Stimulated activated CD8-positive, alpha-beta memory T cell treated with anti-CD3 and anti-CD28 coated beads, Interleukin-12 subunit alpha, Interleukin-12 subunit beta, amount 100 ng/mL, for 24 hours (primary cell): ENCODE measurements around the gene TRIM5.
"Not testable (repeated sequence)": the region's sequence is repeated elsewhere in the genome, so short reads cannot be mapped to it uniquely, and the experiment has no call there.

Experiments
- DNase-seq: peaks from one replicate; pipeline ENCODE4 v3.0.0-alpha.2; 2020; ENCODE audit errors: extremely low read depth

TRIM5 gene, protein sequence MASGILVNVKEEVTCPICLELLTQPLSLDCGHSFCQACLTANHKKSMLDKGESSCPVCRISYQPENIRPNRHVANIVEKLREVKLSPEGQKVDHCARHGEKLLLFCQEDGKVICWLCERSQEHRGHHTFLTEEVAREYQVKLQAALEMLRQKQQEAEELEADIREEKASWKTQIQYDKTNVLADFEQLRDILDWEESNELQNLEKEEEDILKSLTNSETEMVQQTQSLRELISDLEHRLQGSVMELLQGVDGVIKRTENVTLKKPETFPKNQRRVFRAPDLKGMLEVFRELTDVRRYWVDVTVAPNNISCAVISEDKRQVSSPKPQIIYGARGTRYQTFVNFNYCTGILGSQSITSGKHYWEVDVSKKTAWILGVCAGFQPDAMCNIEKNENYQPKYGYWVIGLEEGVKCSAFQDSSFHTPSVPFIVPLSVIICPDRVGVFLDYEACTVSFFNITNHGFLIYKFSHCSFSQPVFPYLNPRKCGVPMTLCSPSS

DNA sequence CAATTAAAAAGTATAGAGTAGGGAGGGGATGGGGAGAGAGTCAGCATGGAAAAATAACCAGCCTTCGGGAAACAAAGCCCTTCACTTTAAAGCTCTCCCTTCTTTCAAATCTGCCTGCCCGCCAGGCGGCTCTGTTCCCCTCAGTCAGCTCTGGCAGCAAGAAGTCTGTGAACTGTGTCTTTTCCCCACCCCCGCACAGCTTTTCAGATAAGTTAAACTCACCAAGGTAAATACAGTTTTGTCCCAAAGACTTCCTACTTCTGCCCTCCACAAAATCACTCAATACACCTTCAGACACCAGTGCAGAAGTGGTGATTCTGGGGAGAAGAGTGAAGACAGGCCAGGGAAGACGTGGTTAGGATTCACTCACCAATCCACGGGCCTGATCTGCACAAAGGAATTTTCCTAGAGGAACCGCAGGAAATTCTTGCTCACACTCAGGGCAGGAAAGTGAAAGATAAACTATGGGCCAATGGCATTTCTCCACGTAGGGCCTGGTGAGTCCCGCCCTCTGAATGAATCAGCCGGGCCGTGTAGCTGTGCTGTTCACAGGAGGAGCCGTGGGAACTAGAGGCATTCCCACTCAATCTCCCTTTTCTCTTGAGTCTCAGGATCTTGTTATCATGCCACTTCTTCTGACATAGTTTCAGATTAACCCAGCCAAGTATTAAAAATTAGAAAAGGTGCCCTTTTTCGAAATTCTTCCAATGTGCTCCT is at the start of gene TRIM5:
TSS of gene TRIM5 (minus strand) at position 429 of the 717 bp plus-strand sequence. CDS start 4,897 bp downstream, outside the sequence.
- peak; percentile 61 for DNase-seq

DNA sequence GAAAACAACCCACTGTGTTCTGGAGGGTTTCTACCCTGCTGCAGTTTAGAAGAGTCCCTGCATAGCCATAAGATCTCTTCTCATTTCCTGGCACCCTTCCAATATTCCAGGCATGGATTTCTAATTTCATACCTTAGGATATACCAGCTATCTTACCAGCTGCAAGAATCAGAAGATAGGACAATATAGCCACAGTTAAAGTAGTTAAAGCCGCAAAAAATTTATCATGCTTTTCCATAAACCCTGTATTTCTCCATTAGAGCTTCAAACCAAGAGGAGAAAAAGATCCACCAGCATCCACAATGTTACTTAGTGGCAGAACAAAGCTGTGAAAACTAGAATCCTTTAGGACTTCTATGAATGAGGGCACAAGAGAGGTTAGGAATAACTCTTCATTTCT is 42.8 kb upstream of the TRIM5 start:
- DNase-seq = no peak

DNA sequence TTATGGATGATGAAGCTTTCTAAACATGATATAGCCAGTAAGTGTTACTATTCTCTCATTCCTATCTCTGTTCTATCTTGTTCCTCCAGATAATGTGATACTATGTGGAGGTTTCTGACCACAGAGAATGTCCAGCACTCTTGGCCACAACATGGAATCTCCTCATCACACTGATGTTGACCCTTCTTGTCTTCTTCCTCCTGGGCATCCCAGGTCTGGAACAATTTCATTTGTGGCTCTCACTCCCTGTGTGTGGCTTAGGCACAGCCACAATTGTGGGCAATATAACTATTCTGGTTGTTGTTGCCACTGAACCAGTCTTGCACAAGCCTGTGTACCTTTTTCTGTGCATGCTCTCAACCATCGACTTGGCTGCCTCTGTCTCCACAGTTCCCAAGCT is 41.5 kb upstream of the TRIM5 start:
- DNase-seq = no peak

DNA sequence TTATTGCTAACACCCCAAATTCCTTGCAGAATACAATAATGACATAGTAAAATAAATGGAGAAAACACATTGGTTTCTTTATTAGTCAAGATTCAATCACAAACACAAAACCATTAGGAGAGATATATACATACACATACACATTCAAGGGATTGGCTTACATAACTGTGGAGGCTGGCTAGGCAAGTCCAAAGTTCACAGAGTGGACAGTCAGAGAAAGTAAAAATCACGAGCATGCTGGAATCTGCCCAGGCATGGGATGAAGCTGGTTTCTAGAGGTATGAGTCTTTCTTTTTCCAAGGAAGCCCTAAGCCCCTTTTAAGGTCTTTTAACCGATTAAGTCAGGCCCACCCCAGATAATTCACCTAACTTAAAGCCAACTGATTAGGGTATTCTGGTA is 37.7 kb upstream of the TRIM5 start:
- no peak for DNase-seq

DNA sequence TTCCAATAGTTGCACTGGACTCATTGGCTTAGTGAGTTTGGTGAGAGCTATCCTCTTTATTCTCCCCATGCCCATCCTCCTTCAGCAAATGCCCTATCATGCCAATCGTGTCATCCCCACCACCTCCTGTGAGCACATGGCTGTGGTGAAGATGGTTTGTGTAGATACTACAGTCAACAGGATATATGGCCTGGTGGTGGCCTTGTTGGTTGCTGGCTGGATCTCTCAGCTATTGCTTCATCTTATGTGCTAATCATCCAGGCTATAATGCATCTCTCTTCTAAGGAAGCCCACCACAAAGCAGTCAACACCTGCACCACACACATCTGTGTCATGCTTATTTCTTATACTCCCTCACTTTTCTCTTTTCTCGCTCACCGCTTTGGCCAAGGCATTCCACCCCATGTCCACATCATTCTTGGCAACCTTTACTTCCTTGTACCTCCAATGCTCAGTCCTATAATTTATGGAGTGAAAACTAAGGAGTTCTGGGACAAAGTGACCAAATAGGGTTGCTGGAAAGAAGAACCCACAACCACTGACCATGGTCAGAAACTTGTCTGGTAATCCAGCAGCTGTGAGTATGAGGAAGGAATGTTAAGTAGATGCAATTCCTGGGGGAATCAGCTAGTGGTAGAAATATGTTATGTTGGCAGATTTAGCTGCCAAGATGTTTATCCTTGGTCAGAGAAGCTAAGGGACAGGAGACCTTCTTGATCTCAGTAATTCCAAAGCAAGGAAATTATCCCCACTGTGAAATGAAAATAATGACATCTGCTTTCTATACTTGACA is 35.0 kb upstream of the TRIM5 start:
- no peak for DNase-seq

DNA sequence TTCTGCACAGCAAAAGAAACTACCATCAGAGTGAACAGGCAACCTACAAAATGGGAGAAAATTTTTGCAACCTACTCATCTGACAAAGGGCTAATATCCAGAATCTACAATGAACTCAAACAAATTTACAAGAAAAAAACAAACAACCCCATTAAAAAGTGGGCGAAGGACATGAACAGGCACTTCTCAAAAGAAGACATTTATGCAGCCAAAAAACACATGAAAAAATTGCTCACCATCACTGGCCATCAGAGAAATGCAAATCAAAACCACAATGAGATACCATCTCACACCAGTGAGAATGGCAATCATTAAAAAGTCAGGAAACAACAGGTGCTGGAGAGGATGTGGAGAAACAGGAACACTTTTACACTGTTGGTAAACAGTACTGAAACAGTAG is 31.6 kb upstream of the TRIM5 start:
- not testable (repeated sequence) for DNase-seq

DNA sequence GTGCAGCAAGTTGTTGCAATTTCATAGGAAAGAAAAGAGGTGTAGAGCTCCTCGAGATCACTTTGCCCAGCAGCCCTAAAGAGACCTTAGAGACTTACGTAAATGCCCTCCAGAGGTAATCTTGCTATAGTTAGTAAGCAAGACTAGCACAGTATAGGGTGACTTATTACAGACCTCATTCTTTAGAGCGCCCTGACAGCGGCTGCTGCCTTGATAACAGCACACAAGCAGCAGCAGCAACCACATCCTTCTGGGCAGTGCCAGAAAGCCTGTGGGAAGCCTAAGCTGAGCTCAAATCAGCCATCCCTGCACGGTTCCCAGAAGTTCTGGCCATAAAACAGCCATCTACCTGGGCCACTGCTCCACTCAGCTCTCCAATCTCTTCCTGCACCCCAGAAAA is 28.8 kb upstream of the TRIM5 start:
- no peak for DNase-seq

DNA sequence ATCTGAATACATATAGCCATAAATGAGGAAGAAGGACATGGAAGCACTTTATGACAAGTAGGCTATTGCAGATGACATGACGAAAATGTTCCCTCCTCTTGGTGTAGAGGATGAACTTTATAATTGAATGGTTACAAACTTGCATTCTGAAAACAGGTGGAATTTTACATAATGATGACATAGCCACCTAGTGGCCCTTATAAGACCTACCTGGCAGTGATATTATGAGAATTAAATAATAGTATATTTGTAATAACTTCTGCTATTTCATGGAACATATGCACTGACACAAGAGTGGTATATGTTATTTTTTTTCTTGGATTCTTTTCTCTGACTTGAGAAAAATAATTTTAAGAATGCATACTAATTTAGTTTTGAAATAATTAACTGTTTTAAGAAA is 27.6 kb upstream of the TRIM5 start:
- DNase-seq = no peak

DNA sequence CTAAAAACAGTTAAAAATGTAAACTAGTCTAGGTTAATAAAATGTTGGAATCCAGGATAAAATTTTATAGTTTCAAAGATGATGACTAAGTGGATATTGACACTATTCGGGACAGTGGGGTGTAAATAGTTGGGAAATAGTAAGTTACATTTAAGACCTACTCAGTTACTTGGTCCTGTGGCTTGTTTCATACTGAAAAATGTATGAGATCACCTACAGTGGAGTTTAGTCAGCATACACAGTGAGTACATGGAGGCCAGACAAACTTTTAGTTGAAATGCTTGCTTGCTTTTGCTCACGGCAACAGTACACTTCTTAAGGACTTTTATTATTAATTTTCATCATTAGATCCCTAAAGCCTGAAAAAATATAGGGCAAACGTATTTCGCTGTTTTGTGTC is 20.8 kb upstream of the TRIM5 start:
- DNase-seq = no peak

DNA sequence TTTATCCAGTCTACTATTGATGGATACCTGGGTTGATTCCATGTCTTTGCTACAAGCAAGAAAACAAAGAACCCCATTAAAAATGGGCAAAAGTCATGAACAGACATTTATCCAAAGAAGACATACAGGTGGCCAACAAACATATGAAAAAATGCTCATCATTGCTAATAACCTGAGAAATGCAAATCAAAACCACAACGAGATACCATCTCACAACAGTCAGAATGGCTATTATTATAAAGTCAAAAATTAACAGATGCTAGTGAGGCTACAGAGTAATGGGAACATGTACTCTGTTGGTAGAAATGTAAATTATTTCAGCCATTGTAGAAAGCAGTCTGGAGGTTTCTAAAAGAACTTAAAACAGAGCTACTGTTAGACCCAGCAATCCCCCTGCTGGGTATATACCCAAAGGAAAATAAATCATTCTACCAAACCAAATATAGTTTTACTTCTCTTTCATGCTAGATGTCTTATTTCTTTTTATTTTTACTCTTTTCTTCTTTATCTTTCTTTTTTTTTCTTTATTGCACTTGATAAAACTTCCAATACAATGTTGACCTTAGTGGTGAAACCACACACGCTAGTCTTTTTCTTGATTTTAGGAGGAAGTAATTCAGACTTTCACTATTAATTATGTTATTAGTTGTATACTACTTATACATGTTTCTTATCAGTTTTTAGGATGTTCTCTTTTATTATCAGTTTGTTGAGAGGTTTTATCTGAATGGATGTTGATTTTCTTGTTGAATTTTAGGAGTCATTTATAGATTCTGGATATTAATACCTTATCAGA is 19.1 kb upstream of the TRIM5 start:
- no peak for DNase-seq

DNA sequence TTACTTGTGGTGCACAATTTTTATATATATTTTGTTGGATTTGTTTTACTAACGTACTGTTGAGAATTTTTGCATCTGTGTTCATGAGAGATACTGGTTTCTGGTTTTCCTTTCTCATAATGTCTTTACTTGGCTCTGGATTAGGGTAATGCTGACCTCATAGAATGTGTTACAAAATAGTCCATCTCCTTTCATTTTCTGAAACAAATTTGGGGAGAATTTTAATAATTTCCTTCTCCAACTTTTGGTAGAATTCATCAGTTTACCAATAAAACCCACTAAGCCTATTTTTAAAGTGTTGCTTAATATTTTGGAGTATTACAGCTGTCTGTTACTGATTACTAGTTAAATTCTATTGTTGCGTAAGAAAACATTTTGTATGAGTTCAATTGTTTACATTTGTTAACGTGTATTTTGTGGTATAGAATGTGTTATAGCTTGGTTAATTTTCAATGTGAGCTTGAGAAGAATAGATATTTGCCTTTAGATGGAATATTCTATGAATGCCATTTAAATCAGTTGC is 16.2 kb upstream of the TRIM5 start:
- DNase-seq = no peak

DNA sequence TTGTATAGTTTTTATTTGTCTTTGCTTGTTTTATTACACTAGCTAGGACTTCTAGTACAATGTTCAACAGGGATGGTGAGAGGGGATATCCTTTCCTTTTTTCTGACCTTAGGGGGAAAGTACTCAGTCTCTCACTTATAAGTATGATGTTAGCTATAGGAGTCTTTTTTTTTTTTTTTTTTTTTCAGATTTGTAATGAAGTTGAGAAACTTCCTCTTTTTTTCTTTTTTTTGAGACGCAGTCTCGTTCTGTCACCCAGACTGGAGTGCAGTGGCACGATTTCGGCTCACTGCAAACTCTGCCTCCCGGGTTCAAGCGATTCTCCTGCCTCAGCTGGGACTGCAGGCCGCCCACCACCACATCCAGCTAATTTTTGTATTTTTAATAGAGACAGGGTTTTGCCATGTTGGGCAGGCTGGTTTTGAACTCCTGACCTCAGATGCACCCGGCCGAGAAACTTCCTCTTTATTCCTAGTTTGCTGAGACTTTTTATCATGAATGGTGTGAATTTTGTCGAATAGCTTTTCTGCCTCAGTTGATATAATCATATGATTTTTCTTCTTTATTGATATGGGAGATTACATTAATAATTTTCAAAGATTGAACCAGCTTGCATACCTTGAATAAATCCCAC is 15.7 kb upstream of the TRIM5 start:
- DNase-seq = no peak

DNA sequence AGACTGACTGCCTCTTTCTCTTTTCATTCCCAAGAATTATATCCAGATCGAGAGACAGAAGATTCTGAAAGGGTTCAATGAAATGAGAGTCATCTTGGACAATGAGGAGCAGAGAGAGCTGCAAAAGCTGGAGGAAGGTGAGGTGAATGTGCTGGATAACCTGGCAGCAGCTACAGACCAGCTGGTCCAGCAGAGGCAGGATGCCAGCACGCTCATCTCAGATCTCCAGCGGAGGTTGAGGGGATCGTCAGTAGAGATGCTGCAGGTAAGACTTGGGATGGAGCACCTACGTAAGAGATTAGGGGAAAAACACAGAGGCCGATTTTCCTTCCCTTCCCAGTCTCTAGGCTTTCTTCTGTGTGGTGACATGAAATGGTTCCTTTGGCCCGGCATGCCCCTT is 13.4 kb upstream of the TRIM5 start:
- DNase-seq = no peak

DNA sequence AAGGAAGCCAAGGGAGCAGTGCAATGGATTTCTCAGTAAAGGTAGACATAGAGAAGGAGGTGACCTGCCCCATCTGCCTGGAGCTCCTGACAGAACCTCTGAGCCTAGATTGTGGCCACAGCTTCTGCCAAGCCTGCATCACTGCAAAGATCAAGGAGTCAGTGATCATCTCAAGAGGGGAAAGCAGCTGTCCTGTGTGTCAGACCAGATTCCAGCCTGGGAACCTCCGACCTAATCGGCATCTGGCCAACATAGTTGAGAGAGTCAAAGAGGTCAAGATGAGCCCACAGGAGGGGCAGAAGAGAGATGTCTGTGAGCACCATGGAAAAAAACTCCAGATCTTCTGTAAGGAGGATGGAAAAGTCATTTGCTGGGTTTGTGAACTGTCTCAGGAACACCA is 11.3 kb upstream of the TRIM5 start:
- DNase-seq = no peak

DNA sequence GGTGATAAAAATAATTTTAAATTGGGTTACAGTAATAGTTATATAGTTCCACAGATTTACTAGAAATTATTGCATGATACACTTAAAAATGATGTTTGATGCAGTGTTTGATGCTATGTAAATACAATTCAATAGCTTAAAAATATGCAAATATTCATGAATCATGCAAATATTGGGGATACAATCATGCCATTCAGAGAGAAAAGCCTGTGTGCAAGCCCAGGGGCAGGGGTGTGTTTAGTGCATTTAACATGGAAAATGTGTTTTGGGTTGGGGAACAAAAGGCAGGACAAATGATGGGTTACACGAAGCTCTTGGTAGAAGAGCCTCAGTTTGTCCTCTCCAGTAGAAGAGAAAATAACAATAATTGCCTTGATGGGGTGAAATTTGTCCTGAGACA is 10.7 kb upstream of the TRIM5 start:
- no peak for DNase-seq

DNA sequence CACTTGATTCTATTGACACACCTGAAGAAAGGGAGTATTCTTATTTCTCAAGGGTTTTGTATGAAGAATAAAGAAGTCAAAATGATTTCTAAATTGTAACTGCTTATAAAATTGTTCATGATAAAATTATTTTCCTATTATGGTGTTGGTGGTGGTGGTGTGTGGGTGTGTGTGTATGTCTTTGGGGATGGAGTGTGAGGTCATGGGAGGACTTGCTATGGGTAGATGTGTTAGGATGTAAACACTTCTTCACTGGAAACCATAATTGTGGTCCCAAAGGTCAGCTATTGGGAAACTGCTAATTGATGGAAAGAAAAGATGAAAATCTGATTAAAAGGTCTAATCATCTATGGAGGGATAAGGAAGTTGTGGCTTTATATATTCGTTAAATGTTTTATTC is 9.8 kb upstream of the TRIM5 start:
- no peak for DNase-seq

DNA sequence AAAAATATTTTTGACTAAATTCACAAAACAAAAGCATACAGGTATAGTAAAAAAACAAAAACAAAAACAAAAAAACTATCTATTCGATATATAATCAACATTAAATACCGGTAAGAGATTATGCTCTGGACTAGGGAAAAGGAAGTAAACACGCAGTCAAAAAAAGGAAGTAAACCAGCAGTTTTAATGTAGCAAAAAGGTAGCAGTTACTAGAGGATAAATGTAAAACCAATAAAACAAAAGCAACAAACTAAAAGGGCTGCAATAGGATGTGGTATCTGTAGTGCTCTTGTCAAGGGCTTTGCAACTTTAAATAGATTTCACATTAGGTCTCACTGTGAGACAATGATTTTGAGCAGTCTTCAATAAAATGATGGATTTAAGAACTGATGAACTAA is 7.1 kb upstream of the TRIM5 start:
- DNase-seq = no peak

DNA sequence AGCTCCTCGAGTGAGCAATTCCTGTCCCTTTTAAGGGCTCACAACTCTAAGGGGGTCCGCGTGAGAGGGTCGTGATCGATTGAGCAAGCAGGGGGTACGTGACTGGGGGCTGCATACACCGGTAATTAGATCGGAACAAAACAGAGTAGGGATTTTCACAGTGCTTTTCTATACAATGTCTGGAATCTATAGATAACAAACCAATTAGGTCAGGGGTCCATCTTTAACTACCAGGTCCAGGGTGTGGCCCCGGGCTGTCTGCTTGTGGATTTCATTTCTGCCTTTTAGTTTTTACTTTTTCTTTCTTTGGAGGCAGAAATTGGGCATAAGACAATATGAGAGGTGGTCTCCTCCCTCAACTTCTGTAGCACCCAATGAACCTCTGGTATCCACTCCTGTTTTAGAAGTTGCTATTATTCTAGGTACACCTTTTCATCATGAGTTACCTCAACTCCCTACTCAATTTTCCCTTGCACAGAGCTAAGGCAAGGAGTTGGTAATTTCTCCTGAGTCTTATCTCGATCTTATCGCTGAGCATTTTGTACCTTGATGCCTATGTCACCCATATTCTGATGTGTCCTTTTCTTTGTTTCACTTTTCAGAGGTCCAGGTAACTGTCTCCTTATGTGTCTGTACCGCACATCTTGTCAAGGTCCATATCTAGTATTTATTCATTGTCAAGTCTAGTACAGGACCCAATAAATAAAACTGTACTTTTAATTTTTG is 6.5 kb upstream of the TRIM5 start:
- not testable (repeated sequence) for DNase-seq

DNA sequence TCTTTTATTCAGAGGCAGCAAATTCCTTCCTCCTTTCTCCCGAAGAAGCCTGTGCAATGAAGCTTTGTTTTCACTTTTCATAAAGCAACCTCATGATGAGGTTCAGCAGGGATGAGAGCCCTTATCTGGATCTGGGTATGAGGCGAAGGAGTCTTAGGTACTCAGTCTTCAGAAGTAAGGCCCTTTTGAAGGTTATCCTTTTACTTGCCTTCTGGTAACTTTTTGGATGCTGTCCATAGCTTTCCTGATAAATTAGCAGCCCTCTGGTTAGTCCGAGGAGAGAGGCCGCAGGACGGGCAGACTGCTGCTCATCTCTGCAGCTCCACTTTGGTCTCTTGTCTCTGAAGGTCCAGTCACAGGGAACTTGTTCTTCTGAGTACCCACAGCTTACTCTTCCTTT is 5.9 kb upstream of the TRIM5 start:
- no peak for DNase-seq

DNA sequence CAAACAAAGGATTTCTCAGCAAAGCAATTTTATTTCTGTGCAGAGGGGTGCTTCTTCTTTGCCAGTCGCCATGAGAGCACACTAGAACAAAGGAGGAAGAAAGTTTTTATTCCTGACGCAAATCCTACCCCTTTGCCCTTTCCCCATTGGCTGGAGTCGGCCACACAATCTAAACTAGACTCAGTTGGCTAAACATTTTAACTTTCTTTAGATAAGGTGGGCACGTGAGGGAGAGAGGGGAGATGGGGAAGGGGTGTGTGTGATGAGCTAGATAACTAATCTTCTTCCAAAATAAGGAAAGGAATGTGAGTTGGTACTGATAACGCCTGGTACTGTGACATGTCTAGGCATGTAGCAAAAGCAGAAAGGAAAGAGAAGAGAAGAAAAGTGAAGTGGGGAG is 5.3 kb upstream of the TRIM5 start:
- no peak for DNase-seq
